ENCODE measurements around the gene TRIM65.

Gene TRIM65

GRCh38 chr17:75891605-75892555 is 4.9 kb downstream of the TRIM65 start:
- Histone ChIP-seq H3K36me3 (ENCODE audit: insufficient read depth, low read length) (no peaks in the 10 kb centered on the region), H3F3A (ENCODE audit: low read depth) (no peaks in the 10 kb centered on the region), H2AFZ (ENCODE audit: low read length) (no peak overlapping the region), H4K20me1 (ENCODE audit: insufficient read depth, low read length, poor library complexity, severe bottlenecking) (no peaks in the 10 kb centered on the region), H3K79me2 (ENCODE audit: insufficient read depth, low read length) (peaks cover 31% of the 10 kb centered on the region), H3K4me1 (ENCODE audit: insufficient read depth, low read length, poor library complexity, severe bottlenecking) (peaks cover 20% of the 10 kb centered on the region), H3K9me2 (replicated peaks; ENCODE audit: low read depth, low read length) (no peaks in the 10 kb centered on the region), H3K9me3 (ENCODE audit: insufficient read depth, low read depth, low read length) (no peaks in the 10 kb centered on the region), H3K27me3 (ENCODE audit: insufficient read depth, low read length, poor library complexity, severe bottlenecking) (no peaks in the 10 kb centered on the region), H3K4me2 (ENCODE audit: low read depth, low read length, poor library complexity, severe bottlenecking) (no peak overlapping the region), H3K9ac (ENCODE audit: low read depth, low read length, poor library complexity, severe bottlenecking) (no peak overlapping the region), H3K4me3 (ENCODE audit: low read length, poor library complexity, severe bottlenecking) (no peak overlapping the region)
- no peak for TF ChIP-seq EZH2phosphoT487 (IDR thresholded peaks at IDR 0.05; ENCODE audit: borderline replicate concordance)
- no peak for TF ChIP-seq CTCF (conservative IDR thresholded peaks at IDR 0.05; ENCODE audit: low read length)

DNA sequence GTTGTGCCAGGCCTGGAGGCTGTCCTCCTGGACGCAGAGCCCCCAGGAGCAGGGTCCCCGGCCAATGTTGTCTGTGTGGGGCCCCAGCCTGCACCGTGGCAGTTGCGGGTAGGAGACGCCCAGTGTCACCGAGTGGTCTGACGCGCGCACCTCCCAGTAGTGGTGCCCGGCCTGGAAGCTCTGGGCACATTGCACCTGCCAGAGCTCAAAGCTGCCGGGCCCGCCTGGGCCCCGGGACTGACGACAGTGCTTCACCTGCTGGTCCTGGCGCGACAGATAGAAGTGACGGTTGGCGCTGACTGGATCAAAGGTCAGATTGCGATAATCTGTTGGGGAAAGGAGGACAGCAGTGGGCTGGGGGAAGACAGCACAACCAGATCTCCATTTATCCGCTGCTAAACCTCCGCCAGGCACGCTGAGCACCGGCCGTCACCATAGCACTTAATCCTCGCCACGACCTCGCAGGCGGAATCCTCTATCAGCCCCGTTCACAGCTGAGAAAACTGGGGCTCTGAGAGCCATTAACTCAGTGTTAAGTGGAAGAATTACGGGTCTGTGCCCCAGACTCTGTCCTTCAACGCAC is 5.6 kb downstream of the TRIM65 start:
- Histone ChIP-seq H3K4me3 (ENCODE audit: low read length, poor library complexity, severe bottlenecking) (no peak overlapping the region), H3K79me2 (ENCODE audit: insufficient read depth, low read length) (peaks cover 27% of the 10 kb centered on the region), H3K9me2 (replicated peaks; ENCODE audit: low read depth, low read length) (no peaks in the 10 kb centered on the region), H3K4me1 (ENCODE audit: insufficient read depth, low read length, poor library complexity, severe bottlenecking) (peaks cover 20% of the 10 kb centered on the region), H3K9me3 (ENCODE audit: insufficient read depth, low read depth, low read length) (no peaks in the 10 kb centered on the region), H3K27me3 (ENCODE audit: insufficient read depth, low read length, poor library complexity, severe bottlenecking) (no peaks in the 10 kb centered on the region), H3K9ac (ENCODE audit: low read depth, low read length, poor library complexity, severe bottlenecking) (no peak overlapping the region), H2AFZ (ENCODE audit: low read length) (no peak overlapping the region), H3K4me2 (ENCODE audit: low read depth, low read length, poor library complexity, severe bottlenecking) (no peak overlapping the region), H4K20me1 (ENCODE audit: insufficient read depth, low read length, poor library complexity, severe bottlenecking) (no peaks in the 10 kb centered on the region), H3F3A (ENCODE audit: low read depth) (no peaks in the 10 kb centered on the region), H3K36me3 (ENCODE audit: insufficient read depth, low read length) (no peaks in the 10 kb centered on the region)
- no peak for TF ChIP-seq CTCF (conservative IDR thresholded peaks at IDR 0.05; ENCODE audit: low read length)
- no peak for TF ChIP-seq EZH2phosphoT487 (IDR thresholded peaks at IDR 0.05; ENCODE audit: borderline replicate concordance)

DNA sequence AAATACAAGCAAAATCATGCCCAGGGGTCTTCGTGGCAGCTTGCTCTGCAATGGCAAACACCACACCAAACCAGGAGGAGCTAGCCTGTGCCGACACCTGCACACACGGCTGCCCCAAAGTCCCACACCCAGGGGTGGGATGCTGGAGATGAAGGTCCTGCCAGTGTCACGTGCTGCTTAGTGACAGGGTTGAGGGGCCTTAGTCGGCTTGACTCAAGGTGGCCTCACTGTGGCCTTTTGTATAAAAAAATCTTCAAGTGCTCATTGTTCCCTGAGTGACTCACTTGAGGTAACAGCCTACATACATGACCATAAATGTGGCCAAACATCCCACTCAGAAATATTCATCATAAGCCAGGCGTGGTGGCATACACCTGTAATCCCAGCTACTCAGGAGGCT is 7.3 kb downstream of the TRIM65 start:
- Histone ChIP-seq H3K9ac (ENCODE audit: low read depth, low read length, poor library complexity, severe bottlenecking) (no peak overlapping the region), H3K4me1 (ENCODE audit: insufficient read depth, low read length, poor library complexity, severe bottlenecking) (peaks cover 9% of the 10 kb centered on the region), H3K27me3 (ENCODE audit: insufficient read depth, low read length, poor library complexity, severe bottlenecking) (no peaks in the 10 kb centered on the region), H3K79me2 (ENCODE audit: insufficient read depth, low read length) (peaks cover 10% of the 10 kb centered on the region; the same call in 1 of the 2 replicates), H4K20me1 (ENCODE audit: insufficient read depth, low read length, poor library complexity, severe bottlenecking) (no peaks in the 10 kb centered on the region), H3K4me2 (ENCODE audit: low read depth, low read length, poor library complexity, severe bottlenecking) (no peak overlapping the region), H2AFZ (ENCODE audit: low read length) (no peak overlapping the region), H3F3A (ENCODE audit: low read depth) (no peaks in the 10 kb centered on the region), H3K9me3 (ENCODE audit: insufficient read depth, low read depth, low read length) (no peaks in the 10 kb centered on the region), H3K4me3 (ENCODE audit: low read length, poor library complexity, severe bottlenecking) (no peak overlapping the region), H3K9me2 (replicated peaks; ENCODE audit: low read depth, low read length) (no peaks in the 10 kb centered on the region), H3K36me3 (ENCODE audit: insufficient read depth, low read length) (no peaks in the 10 kb centered on the region)
- no peak for TF ChIP-seq EZH2phosphoT487 (IDR thresholded peaks at IDR 0.05; ENCODE audit: borderline replicate concordance)
- peak; percentile 43; the same call in 1 of the 2 replicates for TF ChIP-seq CTCF (conservative IDR thresholded peaks at IDR 0.05; ENCODE audit: low read length)

Data from Loucy (cell line).